CD4-positive, alpha-beta T cell treated with Interleukin-2 at 100 ng/mL for 4 hours (primary cell): ENCODE results near the gene ZSCAN16.

Experiments
- DNase-seq: peaks from one replicate; pipeline ENCODE4 v3.0.0-alpha.2; 2020; ENCODE audit warnings: low spot score

The ZSCAN16 gene

DNA sequence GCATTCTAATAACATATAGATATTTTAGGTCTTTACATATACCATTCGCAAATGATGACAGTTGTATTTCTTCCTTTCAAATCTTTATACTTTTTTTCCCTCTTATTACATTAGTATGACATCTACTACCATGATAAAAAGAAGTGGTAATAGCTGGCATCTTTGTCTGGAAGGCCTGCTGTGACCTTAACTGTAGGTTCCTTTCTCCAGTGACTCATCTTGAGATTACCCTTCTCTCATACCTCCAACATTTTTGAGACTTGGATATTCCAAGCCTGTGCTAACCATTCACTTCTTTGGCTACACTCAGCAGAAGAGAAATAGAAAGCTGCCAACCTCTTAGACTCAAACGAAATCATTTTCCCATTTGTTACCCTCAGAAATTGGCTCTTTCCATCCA is 47.6 kb downstream of the ZSCAN16 start:
- no peak for DNase-seq

DNA sequence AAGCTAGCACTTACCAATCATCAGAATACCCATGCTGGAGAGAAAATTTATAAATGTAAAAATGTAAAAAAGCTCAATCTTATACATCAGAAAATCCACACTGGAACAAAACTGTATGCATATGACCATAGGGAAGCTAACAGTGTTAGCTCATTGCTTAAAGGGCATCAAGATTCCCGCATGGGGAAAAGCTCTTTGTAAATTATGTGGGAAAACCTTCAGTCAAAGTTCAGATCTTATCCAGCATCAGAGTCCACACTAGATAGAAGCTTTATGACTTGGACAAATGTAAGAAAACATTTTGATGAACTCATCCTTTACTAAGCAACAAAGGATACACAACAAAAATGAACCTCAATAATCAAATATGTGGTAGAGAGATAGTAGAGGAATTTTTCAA is 52.0 kb downstream of the ZSCAN16 start:
- DNase-seq: no peak
